D721Med (cell line): ENCODE data around the gene COQ10B.
"Not testable (repeated sequence)": the region's sequence is repeated elsewhere in the genome, so short reads cannot be mapped to it uniquely, and the experiment has no call there.

Experiments used
- DNase-seq: peaks from one replicate; pipeline ENCODE4 v3.0.0; 2011; ENCODE audit warnings: low spot score; ENCODE audit not compliant: insufficient read length
- FAIRE-seq: peaks from 2 replicates; lab custom pipeline; 2011; peaks lifted over from hg19 to GRCh38; lab: Jason Lieb, UNC
- TF ChIP-seq, protein P1 (sequence below): IDR thresholded peaks from 2 replicates; pipeline ENCODE4 v1.5.1; 2012; ENCODE audit warnings: mild to moderate bottlenecking, control low read depth; ENCODE audit not compliant: insufficient read depth; ENCODE audit errors: missing control alignments

COQ10B gene

DNA sequence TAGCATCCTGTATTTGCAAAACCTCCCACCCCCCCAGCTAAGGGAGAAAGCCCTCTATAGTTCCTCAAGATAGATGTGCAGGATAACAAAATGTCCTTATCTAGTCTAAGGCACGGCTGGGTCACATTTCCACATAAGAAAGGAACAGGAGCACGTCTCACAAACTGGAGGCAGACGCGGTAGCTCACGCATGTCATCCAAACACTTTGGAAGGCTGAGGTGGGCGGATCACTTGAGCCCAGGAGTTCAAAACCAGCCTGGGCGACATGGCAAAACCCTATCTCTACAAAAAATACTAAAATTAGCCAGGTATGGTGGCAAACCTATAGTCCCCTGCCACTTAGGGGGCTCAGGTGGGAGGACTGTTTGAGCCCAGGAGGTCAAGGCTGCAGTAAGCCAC is 27.8 kb upstream of the COQ10B start:
- TF ChIP-seq, protein P1, sequence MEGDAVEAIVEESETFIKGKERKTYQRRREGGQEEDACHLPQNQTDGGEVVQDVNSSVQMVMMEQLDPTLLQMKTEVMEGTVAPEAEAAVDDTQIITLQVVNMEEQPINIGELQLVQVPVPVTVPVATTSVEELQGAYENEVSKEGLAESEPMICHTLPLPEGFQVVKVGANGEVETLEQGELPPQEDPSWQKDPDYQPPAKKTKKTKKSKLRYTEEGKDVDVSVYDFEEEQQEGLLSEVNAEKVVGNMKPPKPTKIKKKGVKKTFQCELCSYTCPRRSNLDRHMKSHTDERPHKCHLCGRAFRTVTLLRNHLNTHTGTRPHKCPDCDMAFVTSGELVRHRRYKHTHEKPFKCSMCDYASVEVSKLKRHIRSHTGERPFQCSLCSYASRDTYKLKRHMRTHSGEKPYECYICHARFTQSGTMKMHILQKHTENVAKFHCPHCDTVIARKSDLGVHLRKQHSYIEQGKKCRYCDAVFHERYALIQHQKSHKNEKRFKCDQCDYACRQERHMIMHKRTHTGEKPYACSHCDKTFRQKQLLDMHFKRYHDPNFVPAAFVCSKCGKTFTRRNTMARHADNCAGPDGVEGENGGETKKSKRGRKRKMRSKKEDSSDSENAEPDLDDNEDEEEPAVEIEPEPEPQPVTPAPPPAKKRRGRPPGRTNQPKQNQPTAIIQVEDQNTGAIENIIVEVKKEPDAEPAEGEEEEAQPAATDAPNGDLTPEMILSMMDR, result no peak

GRCh38 chr2:197426723-197427603 is 26.4 kb upstream of the COQ10B start:
- FAIRE-seq, result no peak
- TF ChIP-seq, protein P1, result no peak
- DNase-seq, result no peak

More for the DNA sequence above, 27.8 kb upstream of the COQ10B start:
- no peak for FAIRE-seq
- DNase-seq, result no peak

GRCh38 chr2:197427986-197428385 is 25.4 kb upstream of the COQ10B start:
- DNase-seq (no peak), FAIRE-seq (no peak)
- TF ChIP-seq, protein P1, result no peak

- no peak for DNase-seq
- FAIRE-seq, result no peak
- TF ChIP-seq, protein P1, result no peak
Measured at GRCh38 chr2:197431858-197432257, 21.5 kb upstream of the COQ10B start.

- DNase-seq, FAIRE-seq: not testable (repeated sequence)
Measured at GRCh38 chr2:197432527-197432926, 20.8 kb upstream of the COQ10B start.

DNA sequence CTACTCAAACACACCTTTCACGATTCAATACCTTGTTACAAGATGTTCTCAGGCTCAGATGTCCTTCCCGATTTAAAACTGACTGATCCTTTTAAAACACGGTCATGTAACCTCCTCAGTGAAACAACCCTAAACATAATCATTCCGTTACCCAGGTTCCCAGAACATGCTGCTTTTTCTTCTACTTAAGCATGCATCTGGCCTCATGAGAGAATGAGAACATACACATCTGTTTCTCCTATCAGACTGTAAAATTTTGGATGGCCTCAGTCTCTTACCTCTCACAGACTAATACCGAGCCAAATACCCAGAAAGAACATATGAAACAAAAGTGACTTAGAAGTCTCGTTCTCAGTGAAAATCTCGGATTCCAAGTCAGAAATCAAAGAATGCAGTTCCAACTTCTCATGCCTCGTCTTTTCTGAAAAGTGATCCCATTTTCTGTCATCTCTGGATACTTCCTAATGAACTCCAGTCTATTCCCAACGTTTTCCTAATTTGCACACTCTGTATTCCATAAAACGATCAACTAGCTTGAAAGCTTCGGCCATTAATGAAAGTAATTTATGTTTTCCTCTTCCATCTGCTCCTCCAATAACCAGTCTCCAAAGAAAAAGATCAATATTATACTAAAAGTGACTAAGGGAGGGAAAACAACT is 19.4 kb upstream of the COQ10B start:
- FAIRE-seq, result no peak
- TF ChIP-seq, protein P1, result no peak
- DNase-seq, result no peak

- FAIRE-seq (no peak), DNase-seq (peak; percentile 77)
- TF ChIP-seq, protein P1, result no peak
Measured at GRCh38 chr2:197434541-197435513, 18.5 kb upstream of the COQ10B start, which contains the start of gene SF3B1. SF3B1 (minus strand) TSS chr2:197435028; CDS start chr2:197434999, 29 bp downstream.
